HG02610 (cell line): ENCODE results near the gene OPCML.

Experiments used
- ATAC-seq: cut with Tn5 transposase; IDR thresholded peaks from one replicate; pipeline ENCODE4 v1.9.1; 2021; ENCODE audit warnings: mild to moderate bottlenecking, moderate library complexity; ENCODE audit not compliant: unreplicated experiment

OPCML gene

GRCh38 chr11:133202816-133203215 is 329.5 kb downstream of the OPCML start:
- ATAC-seq = no peak

DNA sequence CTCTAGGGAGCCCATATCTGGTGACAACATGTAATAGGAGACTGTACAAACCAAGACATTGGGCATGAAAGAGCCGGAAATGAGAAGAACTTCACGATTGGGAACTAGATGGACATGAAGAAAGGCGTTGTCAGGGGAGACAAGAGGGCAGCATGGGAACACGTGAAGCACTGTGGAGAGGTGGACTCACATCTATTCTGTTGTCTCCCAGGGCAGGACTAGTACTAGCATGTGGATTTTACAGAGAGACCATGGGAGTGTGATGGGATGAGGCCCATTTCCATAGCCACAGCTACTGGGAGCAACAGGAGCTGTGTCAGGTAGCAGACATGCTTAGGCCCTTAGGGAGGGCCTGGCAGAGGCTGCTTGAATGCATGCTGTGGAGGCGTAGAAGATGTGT is 333.9 kb downstream of the OPCML start:
- ATAC-seq = no peak

- no peak for ATAC-seq
Observed at GRCh38 chr11:133197425-133197824, 334.9 kb downstream of the OPCML start.

GRCh38 chr11:133191931-133192330 is 340.4 kb downstream of the OPCML start:
- no peak for ATAC-seq

- ATAC-seq = no peak
Observed at GRCh38 chr11:133181667-133182066, 350.6 kb downstream of the OPCML start.

DNA sequence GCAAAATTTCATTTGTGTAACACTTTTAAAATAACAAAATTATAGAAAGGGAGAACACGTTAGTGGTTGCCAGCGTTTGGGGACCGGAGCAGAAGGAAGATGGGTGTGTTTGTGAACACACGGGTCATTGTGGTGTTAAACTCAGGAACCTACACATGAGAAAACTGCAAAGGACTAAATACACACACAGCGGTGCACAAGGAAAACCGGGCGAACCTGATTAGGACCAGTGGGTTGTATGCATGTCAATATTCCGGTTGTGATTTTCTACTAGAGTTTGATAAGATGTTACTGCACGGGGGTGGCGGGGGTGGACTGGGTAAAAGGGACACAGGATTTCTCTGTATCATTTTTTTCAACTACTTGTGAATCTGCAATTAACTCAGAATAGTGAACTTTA is 351.2 kb downstream of the OPCML start:
- ATAC-seq = no peak

GRCh38 chr11:133180201-133180600 is 352.1 kb downstream of the OPCML start:
- ATAC-seq = no peak

DNA sequence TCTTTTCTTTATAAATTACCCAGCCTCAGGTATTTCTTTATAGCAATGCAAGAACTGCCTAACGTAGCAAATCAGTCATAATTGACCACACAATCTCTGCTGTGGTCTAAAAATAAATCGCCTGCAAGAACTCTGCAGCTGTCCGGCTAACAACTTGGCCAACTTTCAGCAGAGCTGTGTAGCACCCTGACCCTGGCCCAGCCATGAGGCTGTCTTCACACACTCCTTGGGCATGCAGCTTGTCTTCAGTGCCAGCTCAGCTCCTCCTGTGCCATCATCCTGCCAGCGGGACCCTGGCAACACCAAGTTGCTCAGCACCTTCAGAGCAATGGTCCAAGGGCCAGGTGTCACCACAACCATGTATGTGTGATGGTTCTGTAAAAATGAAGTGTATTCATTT is 355.6 kb downstream of the OPCML start:
- ATAC-seq = no peak

DNA sequence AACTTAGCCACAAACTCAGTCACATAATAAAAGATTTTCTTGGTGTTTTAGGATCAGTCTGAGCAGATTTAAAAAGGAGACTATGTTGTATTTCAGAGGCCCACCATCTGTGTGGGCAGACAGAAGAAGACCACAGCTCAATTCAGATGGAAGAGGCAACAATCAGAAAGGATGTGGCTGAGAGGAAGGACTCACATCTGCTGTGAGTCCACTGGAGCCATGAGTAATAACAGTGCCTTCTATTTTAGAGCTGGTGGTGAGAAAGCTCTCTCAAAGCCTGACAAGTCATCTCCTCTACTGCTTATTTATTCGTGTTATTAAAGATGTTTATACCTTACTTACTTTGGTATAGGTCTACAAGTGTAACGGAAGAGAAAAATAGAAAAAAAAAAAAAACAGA is 357.2 kb downstream of the OPCML start:
- peak; percentile 78 for ATAC-seq

GRCh38 chr11:133173810-133174412 is 358.4 kb downstream of the OPCML start:
- no peak for ATAC-seq

- peak; percentile 42 for ATAC-seq
Observed at GRCh38 chr11:133172349-133172748, 360.0 kb downstream of the OPCML start.

DNA sequence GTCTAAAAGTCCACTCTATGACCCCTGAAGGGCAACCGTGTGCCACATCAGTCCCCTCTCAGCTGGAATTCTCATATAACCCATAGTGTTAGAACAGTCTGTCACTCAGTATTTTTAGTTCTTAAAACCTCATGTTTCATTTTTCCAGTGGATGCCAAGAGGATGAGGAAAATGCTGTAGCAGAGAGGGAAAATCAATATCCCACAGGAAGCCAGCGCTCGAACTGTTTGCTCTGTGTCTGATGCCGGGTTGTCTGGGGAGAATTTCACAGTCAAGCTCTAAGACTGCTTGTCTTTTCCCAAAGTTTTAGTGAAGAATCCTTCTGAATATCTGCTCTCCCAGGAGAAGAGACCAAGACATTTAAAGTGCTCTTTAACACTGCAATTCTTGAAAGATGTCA is 360.9 kb downstream of the OPCML start:
- no peak for ATAC-seq

DNA sequence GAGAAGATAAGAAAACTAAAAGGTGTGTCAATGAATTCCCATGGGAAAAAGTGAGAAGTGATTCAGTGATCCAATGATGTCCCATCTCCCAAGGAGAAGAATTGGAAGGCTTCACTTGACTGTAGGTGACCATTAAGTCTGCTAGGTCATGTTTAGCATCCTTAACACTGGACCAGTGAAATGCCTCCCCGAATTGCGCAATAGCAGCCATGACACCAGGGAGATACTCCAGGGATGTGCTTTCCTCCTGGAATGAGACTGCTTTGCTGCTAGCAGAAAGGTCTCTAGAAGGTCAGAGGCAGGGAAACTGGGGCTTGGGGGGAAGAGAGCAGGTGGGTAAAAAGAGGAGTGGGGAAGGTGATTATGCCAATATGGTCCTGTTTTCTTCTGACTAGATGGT is 364.3 kb downstream of the OPCML start:
- ATAC-seq = no peak

GRCh38 chr11:133166662-133167061 is 365.6 kb downstream of the OPCML start:
- no peak for ATAC-seq

- no peak for ATAC-seq
Observed at GRCh38 chr11:133164986-133165385, 367.3 kb downstream of the OPCML start.

DNA sequence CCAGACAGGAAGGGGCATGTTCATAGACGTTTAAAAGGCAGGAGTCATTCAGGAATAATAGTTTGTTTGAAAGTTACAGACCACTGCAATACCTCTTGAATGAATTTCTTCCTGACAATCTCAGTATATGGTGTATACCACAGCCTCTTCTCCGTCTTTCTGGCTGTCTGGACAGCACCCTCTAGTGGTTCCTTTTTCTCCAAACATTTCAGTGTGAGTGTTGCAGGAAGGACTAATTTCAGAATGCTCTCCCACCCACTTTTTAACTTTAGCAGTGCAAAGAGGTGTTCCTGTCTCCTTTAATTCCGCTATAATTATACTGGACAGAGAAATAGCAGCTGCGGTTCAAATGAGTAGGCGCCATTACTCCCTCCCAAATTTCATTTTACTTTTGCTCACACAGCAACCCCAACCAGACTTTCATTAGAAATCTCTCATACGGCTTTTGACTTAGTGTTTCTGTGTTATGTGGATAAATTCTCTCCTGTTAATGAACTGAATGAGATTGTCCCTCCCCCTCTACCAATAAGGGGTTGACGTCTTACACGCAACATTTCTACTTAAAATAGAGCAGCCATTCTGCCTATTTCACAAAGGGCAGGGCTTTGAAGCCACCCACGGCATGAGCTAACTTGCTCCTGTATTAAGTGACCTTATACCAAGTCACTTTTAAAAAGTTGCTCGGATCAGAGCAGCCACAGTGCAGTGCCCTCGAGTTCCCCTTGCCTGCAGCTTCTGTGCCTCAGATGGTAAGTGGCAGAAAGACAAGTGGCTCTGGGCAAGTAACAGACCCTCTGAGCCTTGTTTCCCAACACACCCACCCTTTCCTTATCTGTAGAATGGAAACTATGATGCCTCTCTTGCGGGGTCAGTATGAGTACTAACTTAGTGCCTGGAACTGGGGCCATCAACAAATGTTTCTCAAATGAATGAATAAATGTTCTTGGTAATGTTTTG is 368.6 kb downstream of the OPCML start:
- peak; percentile 70 for ATAC-seq

- no peak for ATAC-seq
Observed at GRCh38 chr11:133162227-133162626, 370.1 kb downstream of the OPCML start.

DNA sequence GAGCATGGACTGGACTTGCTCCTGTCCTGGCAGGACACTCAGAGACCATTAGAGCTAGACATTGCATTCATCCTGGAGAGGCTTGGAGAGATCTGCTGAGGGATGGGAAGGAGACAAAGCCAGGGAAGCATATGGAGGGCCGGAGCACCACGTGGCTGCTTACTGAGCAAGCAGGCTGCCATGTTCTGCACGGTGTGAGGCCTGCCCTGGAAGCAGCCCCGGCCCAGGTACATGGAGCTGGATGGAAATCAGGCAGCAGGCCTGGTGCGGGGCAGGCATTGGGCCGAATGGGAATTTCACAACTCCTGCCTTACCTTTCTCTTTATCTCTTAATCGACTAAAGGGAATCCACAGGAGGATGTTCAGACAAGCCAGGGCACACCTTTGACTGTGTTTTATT is 371.5 kb downstream of the OPCML start:
- no peak for ATAC-seq

DNA sequence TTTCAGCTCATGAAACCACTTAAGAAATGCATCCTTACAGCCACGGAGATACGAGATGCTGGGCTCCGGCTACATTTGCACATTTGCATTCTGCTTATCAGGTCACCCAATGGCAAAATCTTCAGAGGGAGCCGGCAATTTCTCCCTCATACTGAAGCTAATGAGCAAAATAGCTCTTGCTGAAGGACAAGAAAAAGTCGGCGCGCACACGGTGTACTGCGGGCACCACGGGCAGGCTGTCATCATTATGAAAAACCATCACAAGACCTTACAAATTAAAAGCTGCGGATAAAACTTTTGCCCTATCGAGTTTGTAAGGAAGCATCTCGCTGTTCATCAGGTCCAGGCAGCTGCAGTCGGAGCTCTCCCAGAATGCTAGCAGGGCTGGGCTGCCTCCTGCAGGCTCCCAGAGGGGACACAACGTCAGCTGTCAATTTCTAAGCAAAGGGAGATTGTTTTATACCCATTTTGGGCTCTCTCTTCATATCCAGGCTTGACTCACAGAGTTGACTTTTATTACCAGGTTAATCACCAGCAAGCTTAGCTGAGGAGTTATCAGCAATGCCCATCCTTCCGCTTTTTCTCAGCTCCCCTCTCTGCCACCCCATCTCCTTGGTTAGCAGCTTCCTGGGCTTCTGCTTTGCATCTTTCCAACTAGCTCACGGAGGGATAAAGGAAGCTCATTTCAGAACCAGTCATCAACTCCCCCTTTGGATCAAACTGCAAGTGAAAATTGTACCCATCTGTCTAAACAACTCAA is 375.1 kb downstream of the OPCML start:
- no peak for ATAC-seq

GRCh38 chr11:133154781-133155180 is 377.5 kb downstream of the OPCML start:
- ATAC-seq = no peak

- no peak for ATAC-seq
Observed at GRCh38 chr11:133154076-133154475, 378.2 kb downstream of the OPCML start.

DNA sequence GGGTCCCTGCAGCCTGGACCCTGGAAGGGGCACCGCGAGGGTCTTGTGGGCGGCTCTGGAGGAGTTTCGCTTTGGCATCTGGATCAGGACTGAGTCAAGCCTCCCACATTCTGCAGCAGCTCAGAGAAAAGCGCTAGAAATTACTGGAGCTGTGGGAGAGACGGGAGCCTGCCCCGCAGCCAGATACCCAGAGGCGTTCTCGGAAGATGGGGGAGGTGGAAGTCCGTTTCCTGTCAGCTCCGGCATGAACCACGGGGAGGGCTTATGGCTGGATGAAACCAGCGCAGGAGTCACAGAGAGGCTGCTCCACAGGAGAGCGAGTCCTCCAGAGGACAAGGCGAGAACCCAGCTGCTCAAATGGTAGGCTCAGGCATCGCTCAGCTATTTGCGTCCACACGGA is 379.3 kb downstream of the OPCML start:
- no peak for ATAC-seq
